Measurements from ENCODE around the gene PGM5. TPM values are rescaled to one million over a fixed set of nuclear protein-coding genes. Genes with fewer than 3 reads are reported as not detected.

The PGM5 gene
- total RNA-seq, 2 experiments from 2014 or later = not detected

GRCh38 chr9:68577774-68578591 lies 221.6 kb downstream of the PGM5 start:
- no peaks in the 10 kb centered on the region for H3K9me2 ChIP-seq (ENCODE audit: insufficient read depth, low read length)
- peak overlapping the region; percentile 75 for H2AFZ ChIP-seq (ENCODE audit: low read length)
- H4K20me1 ChIP-seq (ENCODE audit: insufficient read depth, low read length) = no peaks in the 10 kb centered on the region
- no peak for TF ChIP-seq CTCF (conservative IDR thresholded peaks at IDR 0.05; ENCODE audit: low read length)
- no peak for TF ChIP-seq EZH2phosphoT487 (IDR thresholded peaks at IDR 0.05; ENCODE audit: borderline replicate concordance, low read depth, low read length)
- peak overlapping the region; percentile 69 for H3K4me2 ChIP-seq (ENCODE audit: low read length)
- H3K4me3 ChIP-seq (ENCODE audit: low read depth, low read length, poor library complexity, severe bottlenecking) = peak overlapping the region; percentile 44
- H3K9me3 ChIP-seq (ENCODE audit: low read length) = no peaks in the 10 kb centered on the region
- no TSS peak for BruUV-seq (replicated peaks)
- H3K27ac ChIP-seq (ENCODE audit: low read depth, low read length, poor library complexity, severe bottlenecking) = peak overlapping the region; percentile 88
- peaks cover 3% of the 10 kb centered on the region; the same call in 1 of the 2 replicates for H3K36me3 ChIP-seq (ENCODE audit: insufficient read depth, low read length)
- ChIA-PET CTCF (ENCODE audit: unreplicated experiment) (interaction anchor here (0.9 kb wide), 2 partner anchors 10 to 372 kb away, joined by 3 read pairs; no protein-coding TSS in a partner anchor), POLR2A (interaction anchor here (0.7 to 2.2 kb wide), 7 partner anchors 8 to 99 kb away, joined by 3 to 14 read pairs (median 4); no protein-coding TSS in a partner anchor)
- H3K79me2 ChIP-seq (ENCODE audit: insufficient read depth, low read depth, low read length) = no peaks in the 10 kb centered on the region
- intact Hi-C loops (cut with micrococcal nuclease; ENCODE audit: unreplicated experiment) = loop anchor here (1.0 to 2.0 kb wide), 2 partner anchors 31 to 62 kb away; no protein-coding TSS in a partner anchor
- DNase-seq (ENCODE audit: low spot score) = peak; percentile 82
- H3K4me1 ChIP-seq (ENCODE audit: insufficient read depth, low read length, poor library complexity, severe bottlenecking) = peaks cover 78% of the 10 kb centered on the region

Other genes with a start within 250 kb of the PGM5 start
- gene ZNG1C, start 114.6 kb upstream of the PGM5 start, total RNA-seq (2014; rRNA removed; shearing (Covaris generic)) = 62.7 and 96.9 TPM in 2 replicates
- 74.4 and 75.0 TPM in 2 replicates for gene ZNG1C, start 114.6 kb upstream of the PGM5 start, total RNA-seq (2022)
- gene FOXD4L3, start 53.7 kb upstream of the PGM5 start, total RNA-seq (2014; rRNA removed; shearing (Covaris generic)) = 0.28 and 0.98 TPM in 2 replicates
- gene FOXD4L3, start 53.7 kb upstream of the PGM5 start, total RNA-seq (2022) = 0.42 and 0.68 TPM in 2 replicates
- gene TMEM252, start 184.3 kb downstream of the PGM5 start, total RNA-seq (2014; rRNA removed; shearing (Covaris generic)) = not detected in 2 replicates
- not detected in 2 replicates for gene TMEM252, start 184.3 kb downstream of the PGM5 start, total RNA-seq (2022)